HEK293T (cell line): ENCODE results near the gene NDUFB11.

Source experiments
- ARNT ChIP-seq: fragments of 450-650 bp; IDR thresholded peaks from 2 replicates; pipeline ENCODE4 v1.6.1; 2017; ENCODE audit warnings: mild to moderate bottlenecking
- FOXK2 ChIP-seq: fragments of 450-650 bp; IDR thresholded peaks from 2 replicates; pipeline ENCODE4 v1.6.1; 2016; ENCODE audit warnings: mild to moderate bottlenecking
- HDGF ChIP-seq: fragments of 450-650 bp; IDR thresholded peaks from 2 replicates; pipeline ENCODE4 v1.6.1; 2017; ENCODE audit warnings: antibody characterized with exemption, borderline replicate concordance

GRCh38 chrX:47166126-47166525 is 21.6 kb upstream of the NDUFB11 start:
- TF ChIP-seq FOXK2 (no peak), ARNT (no peak), HDGF (no peak)
